HEK293 (cell line): ENCODE results near the gene ECPAS.

Experiments
- GLI4 ChIP-seq: fragments of 450-650 bp; formaldehyde crosslinking; IDR thresholded peaks from 2 replicates; pipeline ENCODE4 v1.5.1; 2016; ENCODE audit warnings: missing biosample characterization, missing genetic modification characterization
- TCF7L2 ChIP-seq: IDR thresholded peaks from 2 replicates; pipeline ENCODE4 v1.6.1; 2011; ENCODE audit warnings: low read depth, mild to moderate bottlenecking, inconsistent platforms, low read length, moderate library complexity, borderline replicate concordance
- ZBTB21 ChIP-seq: fragments of 450-650 bp; formaldehyde crosslinking; IDR thresholded peaks from 2 replicates; pipeline ENCODE4 v1.5.1; 2017; ENCODE audit warnings: missing biosample characterization, missing genetic modification characterization
- ZBTB7A ChIP-seq: fragments of 450-650 bp; formaldehyde crosslinking; IDR thresholded peaks from 2 replicates; pipeline ENCODE4 v1.5.1; 2016; ENCODE audit warnings: low read depth, missing biosample characterization, missing genetic modification characterization
- ZIC2 ChIP-seq: fragments of 450-650 bp; formaldehyde crosslinking; IDR thresholded peaks from 2 replicates; pipeline ENCODE4 v1.5.1; 2016; ENCODE audit warnings: missing biosample characterization, missing genetic modification characterization
- ZNF132 ChIP-seq: fragments of 450-650 bp; formaldehyde crosslinking; IDR thresholded peaks from 2 replicates; pipeline ENCODE4 v1.5.1; 2017; ENCODE audit warnings: missing biosample characterization, missing genetic modification characterization, borderline replicate concordance
- ZNF148 ChIP-seq: fragments of 450-650 bp; formaldehyde crosslinking; IDR thresholded peaks from 2 replicates; pipeline ENCODE4 v1.5.0; 2017; ENCODE audit warnings: missing biosample characterization, missing genetic modification characterization, borderline replicate concordance
- ZNF280D ChIP-seq: fragments of 450-650 bp; formaldehyde crosslinking; IDR thresholded peaks from 2 replicates; pipeline ENCODE4 v1.5.1; 2016; ENCODE audit warnings: missing biosample characterization, missing genetic modification characterization
- ZNF416 ChIP-seq: fragments of 450-650 bp; formaldehyde crosslinking; IDR thresholded peaks from 2 replicates; pipeline ENCODE4 v1.5.1; 2016; ENCODE audit warnings: missing biosample characterization, missing genetic modification characterization
- ZNF76 ChIP-seq: fragments of 450-650 bp; formaldehyde crosslinking; IDR thresholded peaks from 2 replicates; pipeline ENCODE4; 2016; ENCODE audit warnings: low read depth, missing biosample characterization, missing genetic modification characterization, borderline replicate concordance
- TF ChIP-seq, protein P1 (sequence below): fragments of 450-650 bp; formaldehyde crosslinking; IDR thresholded peaks from 2 replicates; pipeline ENCODE4 v1.5.1; 2016; ENCODE audit warnings: missing biosample characterization, missing genetic modification characterization
- TF ChIP-seq, protein P2 (sequence below): fragments of 450-650 bp; formaldehyde crosslinking; IDR thresholded peaks from 2 replicates; pipeline ENCODE4 v1.5.1; 2016; ENCODE audit warnings: missing biosample characterization, missing genetic modification characterization
- TF ChIP-seq, protein P3 (sequence below): fragments of 450-650 bp; formaldehyde crosslinking; IDR thresholded peaks from 2 replicates; pipeline ENCODE4 v1.5.1; 2017; ENCODE audit warnings: missing biosample characterization, missing genetic modification characterization

GRCh38 chr9:111458139-111459009, 25.8 kb downstream of the ECPAS start:
- TF ChIP-seq, protein P1, sequence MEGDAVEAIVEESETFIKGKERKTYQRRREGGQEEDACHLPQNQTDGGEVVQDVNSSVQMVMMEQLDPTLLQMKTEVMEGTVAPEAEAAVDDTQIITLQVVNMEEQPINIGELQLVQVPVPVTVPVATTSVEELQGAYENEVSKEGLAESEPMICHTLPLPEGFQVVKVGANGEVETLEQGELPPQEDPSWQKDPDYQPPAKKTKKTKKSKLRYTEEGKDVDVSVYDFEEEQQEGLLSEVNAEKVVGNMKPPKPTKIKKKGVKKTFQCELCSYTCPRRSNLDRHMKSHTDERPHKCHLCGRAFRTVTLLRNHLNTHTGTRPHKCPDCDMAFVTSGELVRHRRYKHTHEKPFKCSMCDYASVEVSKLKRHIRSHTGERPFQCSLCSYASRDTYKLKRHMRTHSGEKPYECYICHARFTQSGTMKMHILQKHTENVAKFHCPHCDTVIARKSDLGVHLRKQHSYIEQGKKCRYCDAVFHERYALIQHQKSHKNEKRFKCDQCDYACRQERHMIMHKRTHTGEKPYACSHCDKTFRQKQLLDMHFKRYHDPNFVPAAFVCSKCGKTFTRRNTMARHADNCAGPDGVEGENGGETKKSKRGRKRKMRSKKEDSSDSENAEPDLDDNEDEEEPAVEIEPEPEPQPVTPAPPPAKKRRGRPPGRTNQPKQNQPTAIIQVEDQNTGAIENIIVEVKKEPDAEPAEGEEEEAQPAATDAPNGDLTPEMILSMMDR (tag by site-specific recombination), result no peak
- TF ChIP-seq ZNF280D (tag by site-specific recombination) (no peak), ZBTB7A (tag by site-specific recombination) (no peak), GLI4 (no peak), ZNF76 (tag by site-specific recombination) (no peak), ZIC2 (tag by site-specific recombination) (no peak), ZNF148 (tag by site-specific recombination) (no peak), ZNF416 (tag by site-specific recombination) (no peak), ZNF132 (no peak), TCF7L2 (no peak), ZBTB21 (tag by site-specific recombination) (no peak)
- TF ChIP-seq, protein P2, sequence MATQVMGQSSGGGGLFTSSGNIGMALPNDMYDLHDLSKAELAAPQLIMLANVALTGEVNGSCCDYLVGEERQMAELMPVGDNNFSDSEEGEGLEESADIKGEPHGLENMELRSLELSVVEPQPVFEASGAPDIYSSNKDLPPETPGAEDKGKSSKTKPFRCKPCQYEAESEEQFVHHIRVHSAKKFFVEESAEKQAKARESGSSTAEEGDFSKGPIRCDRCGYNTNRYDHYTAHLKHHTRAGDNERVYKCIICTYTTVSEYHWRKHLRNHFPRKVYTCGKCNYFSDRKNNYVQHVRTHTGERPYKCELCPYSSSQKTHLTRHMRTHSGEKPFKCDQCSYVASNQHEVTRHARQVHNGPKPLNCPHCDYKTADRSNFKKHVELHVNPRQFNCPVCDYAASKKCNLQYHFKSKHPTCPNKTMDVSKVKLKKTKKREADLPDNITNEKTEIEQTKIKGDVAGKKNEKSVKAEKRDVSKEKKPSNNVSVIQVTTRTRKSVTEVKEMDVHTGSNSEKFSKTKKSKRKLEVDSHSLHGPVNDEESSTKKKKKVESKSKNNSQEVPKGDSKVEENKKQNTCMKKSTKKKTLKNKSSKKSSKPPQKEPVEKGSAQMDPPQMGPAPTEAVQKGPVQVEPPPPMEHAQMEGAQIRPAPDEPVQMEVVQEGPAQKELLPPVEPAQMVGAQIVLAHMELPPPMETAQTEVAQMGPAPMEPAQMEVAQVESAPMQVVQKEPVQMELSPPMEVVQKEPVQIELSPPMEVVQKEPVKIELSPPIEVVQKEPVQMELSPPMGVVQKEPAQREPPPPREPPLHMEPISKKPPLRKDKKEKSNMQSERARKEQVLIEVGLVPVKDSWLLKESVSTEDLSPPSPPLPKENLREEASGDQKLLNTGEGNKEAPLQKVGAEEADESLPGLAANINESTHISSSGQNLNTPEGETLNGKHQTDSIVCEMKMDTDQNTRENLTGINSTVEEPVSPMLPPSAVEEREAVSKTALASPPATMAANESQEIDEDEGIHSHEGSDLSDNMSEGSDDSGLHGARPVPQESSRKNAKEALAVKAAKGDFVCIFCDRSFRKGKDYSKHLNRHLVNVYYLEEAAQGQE (tag by site-specific recombination), result no peak
- TF ChIP-seq, protein P3, sequence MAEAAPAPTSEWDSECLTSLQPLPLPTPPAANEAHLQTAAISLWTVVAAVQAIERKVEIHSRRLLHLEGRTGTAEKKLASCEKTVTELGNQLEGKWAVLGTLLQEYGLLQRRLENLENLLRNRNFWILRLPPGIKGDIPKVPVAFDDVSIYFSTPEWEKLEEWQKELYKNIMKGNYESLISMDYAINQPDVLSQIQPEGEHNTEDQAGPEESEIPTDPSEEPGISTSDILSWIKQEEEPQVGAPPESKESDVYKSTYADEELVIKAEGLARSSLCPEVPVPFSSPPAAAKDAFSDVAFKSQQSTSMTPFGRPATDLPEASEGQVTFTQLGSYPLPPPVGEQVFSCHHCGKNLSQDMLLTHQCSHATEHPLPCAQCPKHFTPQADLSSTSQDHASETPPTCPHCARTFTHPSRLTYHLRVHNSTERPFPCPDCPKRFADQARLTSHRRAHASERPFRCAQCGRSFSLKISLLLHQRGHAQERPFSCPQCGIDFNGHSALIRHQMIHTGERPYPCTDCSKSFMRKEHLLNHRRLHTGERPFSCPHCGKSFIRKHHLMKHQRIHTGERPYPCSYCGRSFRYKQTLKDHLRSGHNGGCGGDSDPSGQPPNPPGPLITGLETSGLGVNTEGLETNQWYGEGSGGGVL (tag by site-specific recombination), result no peak
